Epithelial cell of proximal tubule (primary cell): ENCODE data around the gene PCDH15. TPM values are rescaled to one million over a fixed set of nuclear protein-coding genes. Genes with fewer than 3 reads are reported as not detected.

Experiments
- DNase-seq: peaks from one replicate; pipeline ENCODE4 v3.0.0-alpha.2; 2011; ENCODE audit warnings: low read depth
- H3K4me3 ChIP-seq: 2 replicates; pipeline ENCODE4 v1.5.1; 2011; ENCODE audit warnings: low read depth, mild to moderate bottlenecking, low read length
- total RNA-seq: library from RNA; depleted of rRNA; stranded (reverse); fragments of >200 nt; gene quantifications from 2 replicates; pipeline ENCODE4 v1.2.3, GENCODE V29; 2015
- TF ChIP-seq, protein P1 (sequence below): conservative IDR thresholded peaks from 2 replicates; pipeline ENCODE4 v1.5.1; 2012; ENCODE audit warnings: low read depth, mild to moderate bottlenecking, low read length

Gene PCDH15
- total RNA-seq, 1 donor from 2014 or later, result not detected

DNA sequence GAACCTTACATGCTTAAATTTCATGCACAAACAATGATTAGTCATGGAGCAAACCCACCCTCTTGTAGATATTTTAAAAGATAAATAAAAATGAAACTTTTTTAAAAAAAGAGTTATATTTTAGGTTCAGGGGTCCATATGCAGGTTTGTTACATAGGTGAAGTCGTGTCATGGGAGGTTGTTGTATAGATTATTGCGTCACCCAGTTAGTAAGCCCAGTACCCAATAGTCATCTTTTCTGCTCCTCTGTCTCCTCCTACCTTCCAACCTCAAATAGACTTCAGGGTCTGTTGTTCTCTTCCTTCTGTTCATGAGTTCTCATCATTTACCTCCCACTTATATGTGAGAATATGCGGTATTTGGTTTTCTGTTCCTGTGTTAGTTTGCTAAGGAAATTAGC is 486.6 kb downstream of the PCDH15 start:
- TF ChIP-seq, protein P1, sequence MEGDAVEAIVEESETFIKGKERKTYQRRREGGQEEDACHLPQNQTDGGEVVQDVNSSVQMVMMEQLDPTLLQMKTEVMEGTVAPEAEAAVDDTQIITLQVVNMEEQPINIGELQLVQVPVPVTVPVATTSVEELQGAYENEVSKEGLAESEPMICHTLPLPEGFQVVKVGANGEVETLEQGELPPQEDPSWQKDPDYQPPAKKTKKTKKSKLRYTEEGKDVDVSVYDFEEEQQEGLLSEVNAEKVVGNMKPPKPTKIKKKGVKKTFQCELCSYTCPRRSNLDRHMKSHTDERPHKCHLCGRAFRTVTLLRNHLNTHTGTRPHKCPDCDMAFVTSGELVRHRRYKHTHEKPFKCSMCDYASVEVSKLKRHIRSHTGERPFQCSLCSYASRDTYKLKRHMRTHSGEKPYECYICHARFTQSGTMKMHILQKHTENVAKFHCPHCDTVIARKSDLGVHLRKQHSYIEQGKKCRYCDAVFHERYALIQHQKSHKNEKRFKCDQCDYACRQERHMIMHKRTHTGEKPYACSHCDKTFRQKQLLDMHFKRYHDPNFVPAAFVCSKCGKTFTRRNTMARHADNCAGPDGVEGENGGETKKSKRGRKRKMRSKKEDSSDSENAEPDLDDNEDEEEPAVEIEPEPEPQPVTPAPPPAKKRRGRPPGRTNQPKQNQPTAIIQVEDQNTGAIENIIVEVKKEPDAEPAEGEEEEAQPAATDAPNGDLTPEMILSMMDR, result no peak
- DNase-seq, result no peak
- H3K4me3 ChIP-seq, result no peak overlapping the region

DNA sequence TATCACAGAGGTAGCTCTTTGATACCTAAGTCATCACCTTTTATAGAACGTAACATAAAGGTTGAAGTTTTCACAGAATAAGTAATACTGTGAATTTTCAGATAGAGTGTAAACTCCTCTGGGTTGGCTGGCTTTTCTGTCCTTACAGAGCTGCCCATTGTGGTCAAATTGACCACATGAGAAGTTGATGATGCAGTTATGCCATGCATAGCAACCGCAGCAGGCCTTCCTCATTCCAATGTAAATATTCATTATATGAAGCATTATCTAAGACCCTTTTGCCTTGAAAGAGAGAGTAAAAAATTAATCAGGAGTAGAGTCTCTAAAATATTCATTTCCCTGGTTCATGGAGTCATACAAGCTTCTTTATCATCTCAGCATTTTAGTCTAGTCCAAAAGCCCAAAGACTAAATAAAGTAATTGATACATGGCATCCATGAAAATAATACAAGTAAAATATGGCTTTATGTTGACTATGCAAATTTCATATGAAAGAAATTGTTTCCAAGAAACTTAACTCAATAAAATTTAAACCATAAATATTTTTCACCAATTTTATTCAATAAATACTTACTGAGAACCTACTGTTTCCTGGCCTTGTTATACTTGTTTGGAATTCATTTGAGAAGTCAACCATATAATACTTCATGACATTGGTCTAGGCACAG is 516.4 kb downstream of the PCDH15 start:
- DNase-seq, result peak; percentile 15
- TF ChIP-seq, protein P1, result no peak
- H3K4me3 ChIP-seq, result no peak overlapping the region

DNA sequence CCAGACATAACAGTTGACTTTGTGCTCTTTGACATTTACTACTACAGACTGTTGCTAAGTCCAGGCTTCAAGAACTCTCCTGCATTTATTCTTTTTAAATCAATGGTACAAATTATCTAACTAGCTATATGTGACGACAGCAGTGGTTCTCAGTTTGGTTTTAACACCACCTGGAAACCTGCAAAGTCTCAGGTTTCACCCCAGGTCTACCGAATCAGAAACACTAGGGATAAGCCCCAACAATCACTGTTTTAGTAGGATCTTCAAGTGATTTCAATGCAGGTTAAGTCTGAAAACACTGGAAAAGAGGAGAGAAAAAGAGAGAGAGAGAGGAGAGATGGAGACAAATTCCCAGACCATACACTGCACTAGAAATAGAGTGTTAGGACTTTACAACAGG is 519.0 kb downstream of the PCDH15 start:
- no peak overlapping the region for H3K4me3 ChIP-seq
- TF ChIP-seq, protein P1, result no peak
- DNase-seq, result no peak

DNA sequence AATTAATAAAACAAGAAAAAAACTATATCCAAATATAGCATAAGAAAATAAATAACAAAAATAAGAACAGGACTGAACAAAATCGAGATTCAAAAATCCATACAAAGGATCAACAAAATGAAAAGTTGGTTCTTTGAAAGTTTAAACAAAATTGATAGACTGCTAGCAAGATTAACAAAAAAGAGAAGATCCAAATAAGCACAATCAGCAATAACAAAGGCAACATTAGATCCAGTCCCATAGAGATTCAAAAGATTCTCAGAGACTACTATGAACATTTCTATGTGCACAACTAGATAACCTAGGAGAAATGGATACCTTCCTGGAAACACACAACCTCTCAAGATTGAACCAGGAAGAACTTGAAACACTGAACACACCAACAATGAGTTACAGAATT is 534.6 kb downstream of the PCDH15 start:
- TF ChIP-seq, protein P1, result no peak
- no peak for DNase-seq

DNA sequence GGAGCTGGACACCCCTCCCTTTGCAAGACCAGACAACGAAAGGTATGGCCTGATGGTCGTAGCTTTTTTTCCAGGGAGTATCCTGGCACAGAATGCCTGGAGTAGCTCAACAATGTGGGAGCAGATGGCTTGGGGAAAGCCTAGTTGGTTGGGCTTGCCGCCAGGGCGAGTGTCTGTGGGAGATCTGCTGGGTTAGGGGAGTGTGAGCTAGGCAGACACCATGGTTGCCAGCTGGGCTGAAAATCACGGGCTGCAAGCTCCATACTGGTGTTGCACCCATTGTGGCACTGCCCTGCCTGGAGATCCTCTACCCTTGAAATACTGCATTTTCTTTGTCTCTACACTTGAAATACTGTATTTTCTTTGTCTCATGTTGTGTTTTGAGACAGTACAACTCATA is 538.3 kb downstream of the PCDH15 start:
- DNase-seq, result no peak
- TF ChIP-seq, protein P1, result no peak
- no peak overlapping the region for H3K4me3 ChIP-seq

More for the DNA sequence above, 534.6 kb downstream of the PCDH15 start:
- no peak overlapping the region for H3K4me3 ChIP-seq

DNA sequence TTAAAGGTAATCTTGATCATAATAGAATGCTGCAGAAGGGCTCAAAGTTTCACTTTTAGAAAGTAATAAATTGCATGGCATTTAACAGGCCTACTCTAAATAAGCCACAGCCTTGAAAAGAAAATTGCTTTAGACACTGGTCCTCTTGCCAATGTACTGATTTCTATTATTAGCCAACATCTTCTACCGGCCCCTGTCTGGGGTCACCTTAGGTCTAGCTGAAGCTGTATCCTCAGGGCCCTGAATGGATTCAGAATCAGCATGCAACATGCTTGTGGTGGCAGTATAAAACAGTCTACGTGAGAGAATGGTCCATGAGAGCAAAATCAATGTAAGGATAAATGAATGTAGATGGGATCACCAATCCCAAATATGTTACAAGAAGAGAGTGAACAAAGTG is 541.9 kb downstream of the PCDH15 start:
- no peak overlapping the region for H3K4me3 ChIP-seq
- DNase-seq, result no peak
- TF ChIP-seq, protein P1, result no peak

DNA sequence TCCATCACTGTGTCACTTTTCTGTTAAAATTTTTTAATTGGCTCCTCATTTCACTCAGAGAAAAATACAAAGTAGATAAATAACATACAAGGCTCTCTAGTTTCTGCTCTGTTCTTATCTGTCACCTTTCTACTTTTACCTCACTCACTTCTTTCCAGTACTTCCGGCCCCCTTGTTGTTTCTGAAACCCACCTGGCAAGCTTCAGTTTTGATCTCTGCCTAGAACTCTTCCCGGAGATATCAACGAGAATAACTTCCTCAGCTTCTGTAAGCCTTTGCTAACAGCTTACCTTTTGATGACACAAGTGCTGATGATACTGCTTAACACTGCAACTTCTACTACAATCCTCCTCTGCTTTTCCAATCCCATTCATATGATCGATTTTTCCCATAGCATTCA is 566.2 kb downstream of the PCDH15 start:
- TF ChIP-seq, protein P1, result no peak
- H3K4me3 ChIP-seq, result no peak overlapping the region
- no peak for DNase-seq
